Inflammatory macrophage (primary cell): ENCODE measurements around the gene ELL2.
A peak's percentile ranks its signal among the peaks of the same experiment; 100 is the strongest.
"Not testable (repeated sequence)": the region's sequence is repeated elsewhere in the genome, so short reads cannot be mapped to it uniquely, and the experiment has no call there.

Source experiments
- DNase-seq, 2 donors: peaks; one replicate each; pipeline ENCODE4 v3.0.0-alpha.2; 2020 to 2022

The ELL2 gene

GRCh38 chr5:95859661-95860060 is 102.0 kb downstream of the ELL2 start:
- DNase-seq, result no peak

DNA sequence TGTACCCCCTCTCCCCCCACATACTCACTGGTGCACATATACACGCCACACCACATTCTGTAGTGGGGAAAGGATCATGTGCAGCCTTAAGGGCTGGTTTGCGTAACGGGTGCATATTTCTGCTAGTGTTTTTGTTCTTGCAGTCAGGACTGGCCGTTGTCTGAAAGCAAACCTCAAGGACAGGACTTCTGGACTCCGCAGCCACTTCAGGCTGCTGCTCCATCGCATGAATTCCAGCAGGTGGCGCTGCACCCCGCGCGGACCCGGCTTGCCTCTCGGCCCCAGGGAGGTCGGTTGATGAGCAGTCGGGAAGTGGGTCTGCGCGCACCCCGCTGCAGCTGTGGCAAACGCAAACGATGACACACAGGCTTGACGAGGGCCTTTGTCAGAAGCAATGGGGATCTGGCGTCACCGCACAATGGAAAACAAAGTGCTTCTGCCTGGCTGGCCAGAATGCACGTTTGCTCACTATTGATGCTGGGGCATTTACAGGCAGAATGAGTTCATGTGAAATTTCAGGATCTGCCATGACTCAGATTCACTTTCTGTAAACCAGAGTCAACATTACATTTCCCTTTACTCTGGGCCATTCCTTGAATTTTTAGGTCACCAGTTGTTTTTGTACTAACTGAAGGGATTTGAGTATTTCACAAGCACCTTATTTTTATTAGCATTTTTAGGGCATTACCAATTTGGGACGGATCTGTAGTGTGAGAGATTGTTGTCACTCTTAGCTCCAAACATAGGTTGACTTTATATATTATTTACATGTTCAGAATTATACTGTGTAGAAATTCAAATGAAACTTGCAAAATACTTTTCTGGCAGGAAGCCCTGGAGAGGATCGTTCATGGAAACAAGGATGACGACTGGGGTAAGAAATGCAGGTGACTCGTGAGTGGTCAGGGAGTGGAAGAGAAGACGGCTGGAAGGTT is 102.7 kb downstream of the ELL2 start:
- peak; percentile 87 to 90 for DNase-seq

DNA sequence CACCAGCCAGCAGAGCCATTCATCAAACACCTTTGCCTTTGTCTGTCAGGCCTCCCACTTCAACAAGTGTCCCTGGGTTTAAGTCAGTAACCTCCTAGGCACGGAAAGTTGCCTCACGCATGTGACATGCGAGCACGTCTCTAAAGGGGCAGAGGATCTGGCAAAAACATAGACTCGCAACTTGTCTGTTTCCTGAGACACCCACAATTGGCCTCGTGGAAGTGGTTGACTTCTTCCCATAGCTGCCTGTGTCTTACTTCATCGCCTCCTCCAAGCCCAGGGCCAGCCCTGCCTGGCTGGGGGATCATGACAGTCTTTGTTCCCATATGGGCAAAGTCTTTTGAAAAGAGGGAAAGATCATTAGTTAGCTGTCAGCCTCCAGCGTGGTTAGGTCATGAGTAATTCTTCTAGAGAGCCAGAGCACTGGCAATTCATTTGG is 103.6 kb downstream of the ELL2 start:
- DNase-seq, result peak; percentile 77 to 89

- peak in 1 of 2 donors; percentile 42 for DNase-seq
These were observed 104.3 kb downstream of the ELL2 start for GRCh38 chr5:95857185-95857945.

DNA sequence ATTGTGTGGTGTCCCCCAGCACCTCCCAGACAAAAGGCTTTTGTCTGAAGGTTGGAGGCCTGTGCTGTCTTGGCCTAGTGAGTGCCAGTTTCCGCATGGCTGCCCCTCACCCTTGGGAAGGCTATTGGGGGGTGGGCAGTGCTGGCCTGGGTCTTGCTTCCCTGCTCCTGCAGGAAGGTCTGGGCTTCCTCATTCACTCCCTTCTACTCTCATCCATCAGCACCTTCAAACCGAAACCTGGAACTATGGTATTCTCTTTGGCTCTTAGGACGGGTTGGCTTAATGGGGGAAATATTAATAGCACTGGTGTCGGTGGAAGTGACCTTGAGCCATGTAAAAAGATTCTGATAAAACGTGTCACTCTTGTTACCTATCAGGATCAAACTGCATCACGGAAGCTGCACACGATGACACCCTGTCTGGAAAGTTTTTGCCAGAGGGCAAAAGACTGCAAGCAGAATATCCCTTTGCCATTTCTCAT is 105.1 kb downstream of the ELL2 start:
- no peak for DNase-seq

- DNase-seq, result no peak
These were observed 108.2 kb downstream of the ELL2 start for GRCh38 chr5:95853490-95853889.

- DNase-seq, result no peak
These were observed 109.1 kb downstream of the ELL2 start for GRCh38 chr5:95852567-95852966.

- DNase-seq, result not testable (repeated sequence)
These were observed 110.5 kb downstream of the ELL2 start for GRCh38 chr5:95851141-95851540.

- peak in 1 of 2 donors; percentile 47 for DNase-seq
These were observed 111.2 kb downstream of the ELL2 start for GRCh38 chr5:95850391-95850894.

GRCh38 chr5:95848701-95849100 is 113.0 kb downstream of the ELL2 start:
- DNase-seq, result no peak

DNA sequence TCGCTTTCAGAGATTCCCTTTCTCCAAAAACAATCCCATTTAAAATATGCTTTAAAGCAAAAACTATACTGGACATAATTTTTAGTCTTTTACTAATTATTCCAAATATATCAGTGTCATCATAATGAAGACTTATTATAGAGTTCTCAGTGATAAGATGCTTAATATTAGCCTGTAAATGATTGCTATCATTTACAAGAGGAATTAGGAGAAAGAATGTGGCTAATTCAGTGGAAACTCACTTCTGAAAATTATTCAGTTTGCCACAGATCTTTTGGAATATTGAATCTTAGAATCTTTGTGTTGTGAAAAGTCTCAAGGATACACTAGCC is 114.4 kb downstream of the ELL2 start:
- DNase-seq, result no peak

GRCh38 chr5:95846554-95847260 is 114.9 kb downstream of the ELL2 start:
- peak; percentile 78 to 81 for DNase-seq

DNA sequence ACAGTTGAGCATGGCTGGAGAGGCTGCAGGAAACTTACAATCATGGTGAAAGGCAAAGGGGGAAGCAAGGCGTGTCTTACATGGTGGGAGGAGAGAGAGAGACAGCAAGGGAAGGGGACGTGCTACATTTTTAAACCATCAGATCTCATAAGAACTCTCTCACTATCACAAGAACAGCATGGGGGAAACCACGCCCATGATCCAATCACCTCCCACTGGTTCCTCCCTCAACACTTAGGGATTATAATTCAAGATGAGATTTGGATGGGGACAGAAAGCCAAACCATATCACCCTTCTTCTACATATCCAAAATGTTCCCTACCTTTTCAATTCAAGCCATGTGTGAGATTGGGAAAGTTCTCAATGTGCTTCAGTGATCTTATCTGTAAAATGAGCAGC is 116.3 kb downstream of the ELL2 start:
- peak; percentile 49 to 64 for DNase-seq

DNA sequence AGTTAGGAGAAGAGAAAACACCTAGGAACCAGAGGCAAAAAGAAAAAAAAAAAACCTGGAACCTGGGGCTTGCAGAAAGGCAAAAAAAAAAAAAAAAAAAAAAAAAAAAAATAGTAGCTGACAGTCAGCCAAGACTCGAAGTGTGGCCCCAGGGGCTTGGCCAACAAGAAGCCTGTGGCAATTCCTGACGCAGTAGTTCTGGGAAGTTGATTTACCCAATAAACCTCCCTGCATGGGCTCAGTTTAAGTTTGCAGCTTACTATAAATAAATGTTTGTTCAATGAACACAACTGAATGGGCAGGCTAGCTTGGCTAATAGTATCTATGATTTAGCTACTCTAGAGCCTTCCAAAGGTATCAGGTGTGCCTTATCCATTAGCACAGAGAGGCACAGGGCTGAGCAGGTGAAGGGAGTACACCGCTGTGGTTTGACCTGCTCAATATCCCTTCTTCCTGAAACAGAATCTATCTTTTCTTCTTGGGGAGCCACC is 117.9 kb downstream of the ELL2 start:
- peak; percentile 89 for DNase-seq

GRCh38 chr5:95842854-95843544 is 118.7 kb downstream of the ELL2 start:
- peak; percentile 96 to 98 for DNase-seq

- peak; percentile 94 to 96 for DNase-seq
These were observed 119.5 kb downstream of the ELL2 start for GRCh38 chr5:95841914-95842812.

DNA sequence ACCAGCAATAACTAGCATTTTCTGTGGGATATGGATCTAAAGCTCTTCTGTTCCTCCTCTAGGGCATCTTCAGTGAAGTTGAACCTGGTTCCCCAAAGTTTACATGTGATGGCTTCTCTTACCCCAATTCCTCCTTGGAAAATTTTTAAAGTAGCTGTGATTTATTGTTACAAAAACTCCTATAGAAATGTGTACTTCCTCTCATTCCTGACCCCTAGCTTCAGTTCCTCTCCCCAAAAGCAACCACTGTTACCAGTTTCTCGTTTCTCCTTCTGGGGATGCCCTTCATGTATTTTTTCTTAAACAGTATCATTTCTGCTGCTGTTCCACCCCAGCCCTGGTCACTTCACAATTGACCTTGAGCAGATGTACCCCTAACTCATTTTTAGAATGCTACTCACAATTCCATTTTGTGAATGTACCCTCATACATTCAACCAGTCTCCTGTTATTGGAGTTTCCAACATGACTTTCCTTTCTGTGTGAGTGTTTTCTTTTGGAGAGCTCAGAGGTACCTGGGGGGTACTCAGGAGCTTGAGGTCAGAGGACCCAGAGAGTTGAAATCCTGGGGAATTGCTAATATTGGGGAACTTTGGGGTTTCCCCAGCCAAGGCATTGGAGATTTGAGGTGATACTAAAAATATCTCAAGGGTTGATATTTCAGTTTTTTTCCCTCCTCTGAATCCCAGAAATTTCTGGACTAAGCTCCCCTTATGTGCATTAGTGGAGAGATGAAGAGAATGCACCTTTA is 120.5 kb downstream of the ELL2 start:
- DNase-seq, result peak; percentile 63 to 66

DNA sequence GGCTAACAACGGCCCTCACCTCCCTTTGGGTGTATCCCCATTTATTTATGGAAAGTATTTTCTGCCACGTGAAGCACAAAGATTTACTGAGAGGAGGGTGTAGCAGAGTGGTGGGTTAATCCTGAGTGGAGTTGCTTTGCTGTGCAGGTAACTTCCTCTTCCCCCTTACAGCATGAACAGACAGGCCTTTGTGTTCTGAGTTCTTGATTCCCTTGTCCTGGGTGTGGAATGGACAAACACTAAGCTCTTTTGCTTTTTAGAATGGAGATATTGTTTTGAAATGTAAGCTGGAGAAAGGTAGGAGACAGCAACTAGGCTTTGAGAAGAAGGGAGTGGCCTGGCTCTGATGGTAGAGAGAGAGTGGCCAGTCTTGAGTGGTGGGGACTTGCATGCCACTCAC is 122.0 kb downstream of the ELL2 start:
- DNase-seq, result no peak

- peak in 1 of 2 donors; percentile 2 for DNase-seq
These were observed 123.1 kb downstream of the ELL2 start for GRCh38 chr5:95838556-95838955.

DNA sequence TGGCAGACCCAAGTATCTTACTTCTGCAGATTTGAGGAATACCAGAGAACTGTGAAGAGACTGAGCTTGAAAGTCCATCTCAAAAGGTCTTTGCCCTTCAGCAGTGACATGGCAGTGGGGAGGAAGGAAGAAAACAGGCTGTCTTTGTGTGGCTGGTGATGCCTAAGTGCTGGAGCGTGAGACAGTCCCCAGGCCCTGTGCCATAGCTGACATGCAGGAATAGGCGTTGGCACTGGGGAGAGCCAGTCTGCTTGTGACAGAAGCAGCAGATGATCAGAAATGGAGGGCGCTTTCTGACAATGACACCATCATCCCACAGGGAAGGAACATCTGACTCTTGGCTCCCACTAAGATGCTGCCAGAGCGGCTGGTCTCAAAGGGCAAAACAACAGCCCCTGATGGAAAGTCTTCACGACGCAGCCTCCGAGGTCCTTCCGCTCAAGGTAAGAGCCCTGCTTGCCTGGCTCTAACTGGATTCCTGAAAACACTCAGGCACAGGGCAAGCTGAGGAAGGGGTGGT is 123.6 kb downstream of the ELL2 start:
- peak in 1 of 2 donors; percentile 30 for DNase-seq
